NCI-H510A (cell line): Measurements from ENCODE around the gene DOK3.
"Not testable (repeated sequence)": the region's sequence is repeated elsewhere in the genome, so short reads cannot be mapped to it uniquely, and the experiment has no call there.

Experiments used
- DNase-seq: peaks from one replicate; lab custom pipeline; 2025; lab: John Stamatoyannopoulos, UW

The DOK3 gene

GRCh38 chr5:177534433-177534832, 24.8 kb upstream of the DOK3 start:
- DNase-seq, result not testable (repeated sequence)

GRCh38 chr5:177531209-177531940, 21.7 kb upstream of the DOK3 start:
- no peak for DNase-seq

- DNase-seq, result no peak
Observed at GRCh38 chr5:177530638-177531037, 21.0 kb upstream of the DOK3 start.

- no peak for DNase-seq
Observed at GRCh38 chr5:177529247-177530203, 19.9 kb upstream of the DOK3 start.

- DNase-seq, result no peak
Observed at GRCh38 chr5:177528631-177529030, 19.0 kb upstream of the DOK3 start.

- DNase-seq, result no peak
Observed at GRCh38 chr5:177527595-177527994, 18.0 kb upstream of the DOK3 start.

GRCh38 chr5:177526791-177527190, 17.2 kb upstream of the DOK3 start:
- no peak for DNase-seq

- DNase-seq, result no peak
Observed at GRCh38 chr5:177526191-177526590, 16.6 kb upstream of the DOK3 start.

GRCh38 chr5:177524941-177525655, 15.5 kb upstream of the DOK3 start:
- no peak for DNase-seq

- no peak for DNase-seq
Observed at GRCh38 chr5:177524539-177524900, 14.9 kb upstream of the DOK3 start.

- DNase-seq, result no peak
Observed at GRCh38 chr5:177523711-177524538, 14.3 kb upstream of the DOK3 start.

GRCh38 chr5:177520916-177521513, 11.4 kb upstream of the DOK3 start:
- DNase-seq, result no peak

GRCh38 chr5:177520271-177520670, 10.6 kb upstream of the DOK3 start:
- DNase-seq, result no peak

- DNase-seq, result no peak
Observed at GRCh38 chr5:177519463-177520235, 10.0 kb upstream of the DOK3 start.

GRCh38 chr5:177516601-177517568, 7.3 kb upstream of the DOK3 start, which contains the start of gene DDX41:
Gene DDX41 (minus strand): TSS chr5:177516961. CDS start chr5:177516945, 16 bp downstream.
- peak; percentile 87 for DNase-seq

- no peak for DNase-seq
Observed at GRCh38 chr5:177515580-177515979, 6.0 kb upstream of the DOK3 start.

GRCh38 chr5:177514541-177514940, 4.9 kb upstream of the DOK3 start:
- no peak for DNase-seq

GRCh38 chr5:177513500-177513899, 3.9 kb upstream of the DOK3 start:
- DNase-seq, result no peak

- DNase-seq, result no peak
Observed at GRCh38 chr5:177512736-177513380, 3.2 kb upstream of the DOK3 start.
